H7 (cell line): ENCODE data around the gene TPRN. TPM values are rescaled to one million over a fixed set of nuclear protein-coding genes. Genes with fewer than 3 reads are reported as not detected.

Experiments used
- DNase-seq: peaks from one replicate; pipeline ENCODE4 v3.0.0; 2012
- H3K27me3 ChIP-seq: 2 replicates; pipeline ENCODE4 v1.6.0; 2011; ENCODE audit warnings: mild to moderate bottlenecking, low read length; ENCODE audit not compliant: control insufficient read depth, insufficient read depth
- H3K36me3 ChIP-seq: replicated peaks from 2 replicates; pipeline ENCODE4 v1.5.1; 2011; ENCODE audit warnings: low read length; ENCODE audit not compliant: control insufficient read depth, insufficient read depth
- H3K4me3 ChIP-seq: 2 replicates; pipeline ENCODE4 v1.5.1; 2011; ENCODE audit warnings: low read depth, mild to moderate bottlenecking, control low read depth, low read length, moderate library complexity; ENCODE audit not compliant: insufficient read depth
- total RNA-seq: library from RNA; depleted of rRNA; stranded (reverse); fragments of >200 nt; shearing (Covaris generic); gene quantifications from 2 replicates; pipeline ENCODE4 v1.2.3, GENCODE V29; 2014

TPRN gene
- total RNA-seq, 1 experiment from 2014 or later, result 23.3 TPM

DNA sequence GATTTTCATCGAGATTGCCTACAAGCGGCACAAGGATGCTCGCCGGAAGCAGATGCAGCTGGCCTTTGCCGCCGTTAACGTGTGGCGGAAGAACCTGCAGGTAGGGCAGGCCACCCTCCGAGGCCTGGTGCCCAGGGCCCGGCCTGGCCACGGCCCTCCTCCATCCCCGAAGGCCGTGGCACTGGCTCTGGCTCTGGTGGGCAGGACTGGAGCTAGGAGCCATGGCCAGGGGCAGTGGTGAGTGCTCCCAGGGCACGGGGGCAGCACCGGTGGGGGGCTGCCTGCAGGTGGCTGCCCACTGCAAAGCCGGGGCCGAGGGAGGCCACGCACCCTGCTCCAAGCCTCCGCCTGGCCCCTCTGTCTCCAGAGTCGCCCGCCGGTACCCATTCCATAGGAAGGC, 36.7 kb downstream of the TPRN start:
- H3K27me3 ChIP-seq, result peaks cover 82% of the 10 kb centered on the region
- no peak overlapping the region for H3K4me3 ChIP-seq
- peak; percentile 63 for DNase-seq
- H3K36me3 ChIP-seq, result no peaks in the 10 kb centered on the region

DNA sequence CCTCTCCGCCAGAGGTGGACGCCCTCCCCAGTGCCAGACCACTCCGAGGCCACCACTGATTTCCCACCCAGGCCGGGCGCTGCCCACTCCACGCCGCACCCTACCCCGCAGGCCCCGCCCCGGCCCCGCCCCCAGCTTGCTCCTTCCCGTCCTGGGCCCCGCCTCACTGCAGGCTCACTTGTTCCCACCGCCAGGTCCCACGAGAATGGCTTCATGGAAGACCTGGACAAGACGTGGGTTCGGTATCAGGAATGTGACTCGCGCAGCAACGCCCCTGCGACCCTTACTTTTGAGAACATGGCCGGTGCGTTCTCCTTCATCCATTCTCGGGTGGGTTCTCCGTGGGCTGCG, 37.2 kb downstream of the TPRN start:
- peak; percentile 85 for DNase-seq
- Histone ChIP-seq H3K4me3 (peak overlapping the region; percentile 46), H3K36me3 (no peaks in the 10 kb centered on the region), H3K27me3 (peaks cover 80% of the 10 kb centered on the region)

DNA sequence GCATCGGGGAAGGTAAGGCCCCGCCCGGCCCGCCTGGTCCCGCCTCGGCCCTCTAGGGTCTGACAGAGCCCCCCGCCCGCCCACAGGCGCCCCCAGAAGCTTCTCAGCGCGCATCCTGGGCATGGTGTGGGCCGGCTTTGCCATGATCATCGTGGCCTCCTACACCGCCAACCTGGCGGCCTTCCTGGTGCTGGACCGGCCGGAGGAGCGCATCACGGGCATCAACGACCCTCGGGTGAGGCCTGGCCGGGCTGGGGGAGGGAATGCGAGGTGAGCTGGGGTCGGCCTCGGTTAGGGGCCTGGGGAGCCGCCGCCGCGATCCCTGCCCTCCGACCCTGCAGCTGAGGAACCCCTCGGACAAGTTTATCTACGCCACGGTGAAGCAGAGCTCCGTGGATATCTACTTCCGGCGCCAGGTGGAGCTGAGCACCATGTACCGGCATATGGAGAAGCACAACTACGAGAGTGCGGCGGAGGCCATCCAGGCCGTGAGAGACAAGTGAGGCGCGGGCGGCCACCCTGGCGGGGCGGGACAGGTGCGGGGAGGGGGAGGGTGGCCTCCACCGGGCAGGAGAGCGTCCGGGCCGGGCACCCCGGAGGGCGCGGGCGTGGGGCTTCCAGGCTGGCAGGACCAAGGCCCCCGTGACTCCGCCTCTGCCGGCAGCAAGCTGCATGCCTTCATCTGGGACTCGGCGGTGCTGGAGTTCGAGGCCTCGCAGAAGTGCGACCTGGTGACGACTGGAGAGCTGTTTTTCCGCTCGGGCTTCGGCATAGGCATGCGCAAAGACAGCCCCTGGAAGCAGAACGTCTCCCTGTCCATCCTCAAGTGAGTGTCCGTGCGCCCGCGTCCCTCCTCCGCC, 37.8 kb downstream of the TPRN start:
- Histone ChIP-seq H3K36me3 (no peaks in the 10 kb centered on the region), H3K4me3 (peak overlapping the region; percentile 46), H3K27me3 (peaks cover 79% of the 10 kb centered on the region)
- DNase-seq, result peak; percentile 90

DNA sequence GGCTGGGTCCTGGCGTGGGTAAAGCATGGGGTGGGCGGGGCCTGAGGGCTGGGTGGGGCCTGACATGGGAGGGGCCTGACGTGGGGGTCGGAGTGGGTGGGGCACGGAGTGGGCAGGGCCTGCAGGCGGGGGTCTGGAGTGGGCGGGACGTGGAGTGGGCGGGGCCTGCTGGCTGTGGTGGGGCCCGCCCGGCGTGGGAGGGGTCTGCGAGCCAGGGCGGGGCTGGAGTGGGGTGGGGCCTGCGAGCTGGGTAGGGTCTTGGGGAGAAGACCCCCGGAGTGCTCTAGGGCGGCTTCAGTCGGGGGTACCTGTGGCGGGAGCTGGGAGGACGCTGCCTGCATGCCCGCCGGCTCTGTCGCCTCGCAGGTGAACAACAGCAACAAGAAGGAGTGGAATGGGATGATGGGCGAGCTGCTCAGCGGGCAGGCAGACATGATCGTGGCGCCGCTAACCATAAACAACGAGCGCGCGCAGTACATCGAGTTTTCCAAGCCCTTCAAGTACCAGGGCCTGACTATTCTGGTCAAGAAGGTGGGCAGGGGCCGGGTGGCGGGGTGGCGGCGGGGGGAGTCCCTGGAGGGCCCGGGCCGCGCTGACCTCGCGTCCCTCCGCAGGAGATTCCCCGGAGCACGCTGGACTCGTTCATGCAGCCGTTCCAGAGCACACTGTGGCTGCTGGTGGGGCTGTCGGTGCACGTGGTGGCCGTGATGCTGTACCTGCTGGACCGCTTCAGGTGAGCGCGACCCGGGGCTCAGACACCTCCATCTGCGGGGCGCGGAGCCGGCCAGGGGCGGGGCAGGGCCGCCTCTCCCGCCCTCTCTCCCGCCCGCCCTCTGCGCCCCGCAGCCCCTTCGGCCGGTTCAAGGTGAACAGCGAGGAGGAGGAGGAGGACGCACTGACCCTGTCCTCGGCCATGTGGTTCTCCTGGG, 38.7 kb downstream of the TPRN start:
- DNase-seq, result peak; percentile 97
- peak overlapping the region; percentile 46; the same call in 1 of the 2 replicates for H3K4me3 ChIP-seq

DNA sequence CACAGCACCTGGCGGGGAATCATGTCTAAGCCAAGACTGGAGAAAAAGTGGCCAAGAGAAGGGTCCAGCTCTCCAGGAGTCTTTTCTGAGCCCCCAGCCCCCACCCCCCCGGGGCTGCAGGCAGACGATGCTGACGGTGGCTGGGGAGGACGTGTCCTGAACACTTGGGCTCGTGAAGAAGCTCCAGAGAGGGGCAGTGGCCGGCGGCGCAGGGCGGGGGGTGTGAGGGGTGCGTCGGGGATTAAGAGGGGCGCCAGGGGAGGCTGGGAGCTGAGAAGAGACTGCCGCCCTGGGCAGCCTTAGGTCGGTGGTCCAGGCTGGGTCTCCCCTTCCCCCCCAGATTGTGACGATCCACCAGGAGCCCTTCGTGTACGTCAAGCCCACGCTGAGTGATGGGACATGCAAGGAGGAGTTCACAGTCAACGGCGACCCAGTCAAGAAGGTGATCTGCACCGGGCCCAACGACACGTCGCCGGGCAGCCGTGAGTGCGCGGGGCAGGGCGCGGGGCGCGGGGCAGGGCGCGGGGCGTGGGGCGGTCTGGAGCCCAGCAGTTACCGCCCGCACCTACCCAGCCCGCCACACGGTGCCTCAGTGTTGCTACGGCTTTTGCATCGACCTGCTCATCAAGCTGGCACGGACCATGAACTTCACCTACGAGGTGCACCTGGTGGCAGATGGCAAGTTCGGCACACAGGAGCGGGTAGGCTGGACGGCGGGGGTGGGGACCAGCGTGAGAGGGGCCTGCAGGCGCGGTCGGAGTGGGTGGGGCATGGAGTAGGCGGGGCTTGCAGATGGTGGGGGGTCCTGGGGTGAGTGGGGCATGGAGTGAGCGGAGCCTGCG, 39.6 kb downstream of the TPRN start:
- Histone ChIP-seq H3K27me3 (peaks cover 78% of the 10 kb centered on the region), H3K36me3 (no peaks in the 10 kb centered on the region), H3K4me3 (no peak overlapping the region)
- DNase-seq, result no peak

More for the DNA sequence above, 38.7 kb downstream of the TPRN start:
- H3K27me3 ChIP-seq, result peaks cover 78% of the 10 kb centered on the region
- H3K36me3 ChIP-seq, result no peaks in the 10 kb centered on the region

DNA sequence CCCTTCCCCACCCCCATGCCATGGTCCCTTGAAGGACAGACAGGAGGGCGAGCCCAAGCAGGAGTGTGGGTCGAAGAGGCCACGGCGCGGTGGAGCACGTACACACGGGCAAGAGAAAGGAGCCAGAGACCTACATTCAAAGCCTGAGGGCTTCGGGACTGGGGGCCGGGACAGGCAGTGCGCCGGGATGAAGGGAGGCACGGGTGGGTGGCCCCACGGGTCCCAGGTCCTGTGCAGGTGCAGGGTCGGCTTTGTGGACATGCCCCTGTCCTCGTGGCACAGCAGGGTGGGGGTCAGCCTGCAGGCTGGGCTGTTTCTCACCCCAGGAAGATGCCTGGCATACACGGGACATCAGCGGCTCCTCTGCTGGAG, 40.5 kb downstream of the TPRN start:
- no peak overlapping the region for H3K4me3 ChIP-seq

DNA sequence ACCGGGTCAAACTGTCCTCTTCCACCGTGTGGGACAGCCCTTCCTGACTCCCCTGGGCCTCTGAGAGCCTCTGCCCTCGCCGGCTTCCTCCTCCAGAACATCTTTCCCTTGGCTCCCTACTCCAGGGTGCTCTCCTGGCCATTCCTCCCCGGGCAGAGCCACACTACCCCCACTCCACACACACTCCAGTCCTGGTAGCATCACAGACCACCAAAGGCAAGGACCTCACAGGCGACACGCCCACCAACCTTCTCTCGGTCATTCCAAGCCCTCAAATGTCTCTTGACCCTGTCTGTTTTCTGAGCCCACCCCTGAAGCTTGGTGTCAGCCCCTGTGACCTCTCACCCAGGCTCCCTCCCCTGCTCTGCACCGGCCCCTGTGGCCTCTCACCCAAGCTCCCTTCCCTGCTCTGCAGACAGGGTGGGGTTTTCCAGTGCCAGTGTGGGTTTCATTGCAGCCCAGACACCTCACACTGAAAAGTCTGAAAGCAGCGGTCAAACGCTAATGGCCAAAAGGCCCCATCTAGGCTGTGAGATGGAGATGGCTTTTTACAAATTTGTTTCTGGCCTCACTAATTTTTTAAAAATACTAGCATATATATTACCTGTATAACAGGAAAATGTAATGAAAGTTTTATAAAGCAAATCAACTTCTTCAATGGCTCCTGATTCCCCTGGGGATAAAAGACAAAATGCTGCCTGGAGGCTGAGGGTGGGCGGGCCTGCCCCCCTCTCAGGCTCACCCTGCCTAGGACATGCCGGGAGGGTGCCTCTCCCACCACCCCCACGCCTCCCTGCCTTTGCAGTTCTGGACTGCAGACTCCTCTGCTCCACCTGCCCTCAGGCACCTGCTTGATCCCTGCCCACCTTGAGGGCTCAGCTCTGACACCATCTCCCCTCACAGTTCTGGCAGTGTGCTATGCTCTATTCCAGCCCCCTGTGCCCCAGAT, 41.2 kb downstream of the TPRN start:
- Histone ChIP-seq H3K36me3 (no peaks in the 10 kb centered on the region), H3K27me3 (peaks cover 83% of the 10 kb centered on the region), H3K4me3 (no peak overlapping the region)
- DNase-seq, result no peak

More for the DNA sequence above, 40.5 kb downstream of the TPRN start:
- no peak for DNase-seq
- H3K27me3 ChIP-seq, result peaks cover 85% of the 10 kb centered on the region
- H3K36me3 ChIP-seq, result no peaks in the 10 kb centered on the region

DNA sequence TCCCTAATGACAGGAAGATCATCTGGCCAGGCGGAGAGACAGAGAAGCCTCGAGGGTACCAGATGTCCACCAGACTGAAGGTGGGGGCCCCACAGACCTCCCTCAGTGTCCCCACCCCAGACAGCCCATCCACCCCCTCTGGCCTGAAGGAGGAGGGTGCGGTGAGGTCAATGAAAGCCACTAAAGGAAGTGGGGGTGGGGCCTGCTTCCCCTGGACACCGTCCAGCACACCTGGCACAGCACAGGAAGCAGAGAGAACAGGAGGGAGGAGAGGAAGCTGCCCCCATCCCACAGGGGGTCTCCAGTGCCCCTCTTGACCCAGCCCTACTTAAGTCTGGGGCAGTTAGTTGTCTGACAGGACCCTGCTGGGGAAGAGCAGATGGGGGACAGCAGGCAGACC, 41.9 kb downstream of the TPRN start:
- no peaks in the 10 kb centered on the region for H3K36me3 ChIP-seq
- no peak overlapping the region for H3K4me3 ChIP-seq
- peaks cover 78% of the 10 kb centered on the region for H3K27me3 ChIP-seq
- DNase-seq, result no peak

DNA sequence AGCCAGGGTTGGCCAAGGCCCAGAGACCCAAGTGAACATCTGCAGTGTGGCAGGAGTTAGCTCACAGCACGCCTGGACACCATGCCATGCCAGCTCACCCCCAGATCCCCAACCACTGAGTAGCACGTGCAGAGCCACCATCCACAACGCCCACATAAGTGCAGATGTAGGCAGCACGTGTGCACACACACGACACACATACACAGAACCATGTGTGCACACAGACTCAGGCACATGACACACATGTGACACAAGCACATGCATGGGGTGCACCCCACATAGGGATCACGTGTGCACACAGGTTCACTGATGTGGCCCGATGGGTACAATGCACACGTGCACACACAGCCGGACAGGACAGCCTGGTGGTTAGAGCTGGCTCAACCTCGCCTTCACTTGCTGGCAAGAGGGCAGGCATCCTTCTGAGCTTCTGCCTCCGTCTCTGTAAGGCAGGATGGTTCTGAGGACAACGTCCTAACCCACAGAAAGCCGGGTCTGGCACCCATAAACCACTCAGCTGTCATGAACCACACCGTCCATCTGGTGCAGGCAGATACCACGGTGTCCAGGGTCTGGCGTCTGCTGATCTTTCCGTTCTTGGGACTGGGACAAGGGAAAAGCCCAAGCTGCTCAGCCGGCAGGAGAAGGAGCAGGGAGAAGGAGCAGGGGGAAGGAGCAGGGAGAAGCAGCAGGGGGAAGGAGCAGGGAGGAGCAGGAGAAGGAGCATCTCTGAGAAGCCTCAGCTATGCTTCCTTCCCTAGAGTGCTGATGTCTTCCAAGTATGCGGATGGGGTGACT, 42.7 kb downstream of the TPRN start:
- no peaks in the 10 kb centered on the region for H3K36me3 ChIP-seq
- H3K27me3 ChIP-seq, result peaks cover 71% of the 10 kb centered on the region
- no peak for DNase-seq
- no peak overlapping the region for H3K4me3 ChIP-seq

DNA sequence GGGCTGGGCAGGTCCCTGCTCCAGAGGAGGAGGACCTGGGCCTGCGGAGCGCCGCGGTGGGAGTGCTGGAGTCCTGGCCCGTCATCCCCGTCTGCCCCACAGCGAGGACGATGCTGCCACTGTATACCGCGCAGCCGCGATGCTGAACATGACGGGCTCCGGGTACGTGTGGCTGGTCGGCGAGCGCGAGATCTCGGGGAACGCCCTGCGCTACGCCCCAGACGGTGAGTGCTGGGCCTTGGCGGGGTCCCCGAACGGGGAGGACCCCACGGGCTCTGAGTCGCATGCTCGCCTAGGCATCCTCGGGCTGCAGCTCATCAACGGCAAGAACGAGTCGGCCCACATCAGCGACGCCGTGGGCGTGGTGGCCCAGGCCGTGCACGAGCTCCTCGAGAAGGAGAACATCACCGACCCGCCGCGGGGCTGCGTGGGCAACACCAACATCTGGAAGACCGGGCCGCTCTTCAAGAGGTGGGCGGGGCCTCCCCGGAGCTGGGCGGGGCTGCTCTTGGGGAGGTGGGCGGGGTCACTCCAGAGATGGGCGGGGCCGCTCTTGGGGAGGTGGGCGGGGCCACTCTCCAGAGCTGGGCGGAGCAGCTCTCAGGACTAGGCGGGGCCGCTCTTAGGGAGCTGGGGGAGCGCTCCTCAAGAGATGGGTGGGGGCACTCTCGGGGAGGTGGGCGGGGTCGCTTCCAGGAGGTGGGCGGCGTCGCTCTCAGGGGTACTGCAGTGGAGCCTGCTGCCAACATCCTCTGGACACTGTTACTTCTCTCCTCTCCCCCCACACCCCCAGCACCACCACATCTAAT, 43.8 kb downstream of the TPRN start:
- Histone ChIP-seq H3K27me3 (peaks cover 61% of the 10 kb centered on the region), H3K36me3 (no peaks in the 10 kb centered on the region), H3K4me3 (peak overlapping the region; percentile 55)
- DNase-seq, result peak; percentile 96

DNA sequence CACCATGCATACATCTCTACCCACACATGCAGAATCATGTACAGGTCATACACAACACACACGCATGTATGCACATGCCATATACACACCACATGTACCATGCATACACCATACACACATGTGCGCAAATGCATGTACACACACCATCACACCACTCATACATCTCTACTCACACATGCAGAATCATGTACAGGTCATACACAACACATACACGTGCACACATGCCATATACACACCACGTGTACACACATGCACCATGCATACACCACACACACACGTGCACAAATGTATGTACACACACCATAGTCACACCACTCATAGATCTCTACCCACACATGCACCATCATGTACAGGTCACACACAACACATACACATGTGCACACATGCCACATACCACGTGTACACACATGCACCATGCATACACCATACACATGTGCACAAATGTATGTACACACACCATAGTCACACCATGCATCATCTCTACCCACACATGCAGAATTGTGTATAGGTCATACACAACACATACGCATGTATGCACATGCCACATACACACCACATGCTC, 47.6 kb downstream of the TPRN start:
- Histone ChIP-seq H3K4me3 (no peak overlapping the region), H3K36me3 (no peaks in the 10 kb centered on the region), H3K27me3 (peaks cover 32% of the 10 kb centered on the region)
- DNase-seq, result no peak
